ENCODE data around the gene SLC1A1.
"Not testable (repeated sequence)": the region's sequence is repeated elsewhere in the genome, so short reads cannot be mapped to it uniquely, and the experiment has no call there.

Gene SLC1A1

GRCh38 chr9:4507306-4508130 lies 17.2 kb downstream of the SLC1A1 start:
- DNase-seq, result no peak

GRCh38 chr9:4508246-4508906 lies 18.1 kb downstream of the SLC1A1 start:
- no peak for DNase-seq

GRCh38 chr9:4508907-4509589 lies 18.8 kb downstream of the SLC1A1 start:
- no peak for DNase-seq

GRCh38 chr9:4509590-4509984 lies 19.3 kb downstream of the SLC1A1 start:
- no peak for DNase-seq

- DNase-seq, result no peak
Measured at GRCh38 chr9:4510546-4511322, 20.5 kb downstream of the SLC1A1 start.

GRCh38 chr9:4514252-4515128 lies 24.2 kb downstream of the SLC1A1 start:
- no peak for DNase-seq

- no peak for DNase-seq
Measured at GRCh38 chr9:4515958-4516375, 25.7 kb downstream of the SLC1A1 start.

- DNase-seq, result no peak
Measured at GRCh38 chr9:4517274-4517673, 27.0 kb downstream of the SLC1A1 start.

GRCh38 chr9:4519604-4520003 lies 29.3 kb downstream of the SLC1A1 start:
- no peak for DNase-seq

- DNase-seq, result no peak
Measured at GRCh38 chr9:4520055-4520454, 29.8 kb downstream of the SLC1A1 start.

- no peak for DNase-seq
Measured at GRCh38 chr9:4530375-4530774, 40.1 kb downstream of the SLC1A1 start.

GRCh38 chr9:4530831-4531230 lies 40.6 kb downstream of the SLC1A1 start:
- not testable (repeated sequence) for DNase-seq

- DNase-seq, result not testable (repeated sequence)
Measured at GRCh38 chr9:4531355-4531754, 41.1 kb downstream of the SLC1A1 start.

GRCh38 chr9:4533881-4534280 lies 43.6 kb downstream of the SLC1A1 start:
- DNase-seq, result not testable (repeated sequence)

GRCh38 chr9:4536196-4536595 lies 45.9 kb downstream of the SLC1A1 start:
- not testable (repeated sequence) for DNase-seq

GRCh38 chr9:4537581-4537980 lies 47.3 kb downstream of the SLC1A1 start:
- DNase-seq, result no peak

GRCh38 chr9:4538107-4538506 lies 47.8 kb downstream of the SLC1A1 start:
- no peak for DNase-seq

- DNase-seq, result no peak
Measured at GRCh38 chr9:4538621-4539020, 48.4 kb downstream of the SLC1A1 start.

GRCh38 chr9:4540425-4540824 lies 50.2 kb downstream of the SLC1A1 start:
- no peak for DNase-seq

GRCh38 chr9:4541281-4541680 lies 51.0 kb downstream of the SLC1A1 start:
- no peak for DNase-seq

GRCh38 chr9:4541856-4542255 lies 51.6 kb downstream of the SLC1A1 start:
- DNase-seq, result no peak

GRCh38 chr9:4544714-4545113 lies 54.4 kb downstream of the SLC1A1 start:
- DNase-seq, result not testable (repeated sequence)
